D721Med (cell line): ENCODE measurements around the gene UBE2G1.

Source experiments
- DNase-seq: peaks from one replicate; pipeline ENCODE4 v3.0.0; 2011; ENCODE audit warnings: low spot score; ENCODE audit not compliant: insufficient read length
- FAIRE-seq: peaks from 2 replicates; lab custom pipeline; 2011; peaks lifted over from hg19 to GRCh38; lab: Jason Lieb, UNC
- CTCF ChIP-seq: IDR thresholded peaks from 2 replicates; pipeline ENCODE4 v1.5.1; 2012; ENCODE audit warnings: mild to moderate bottlenecking, control low read depth; ENCODE audit not compliant: insufficient read depth; ENCODE audit errors: missing control alignments

Gene UBE2G1

GRCh38 chr17:4332296-4332970 lies 34.0 kb downstream of the UBE2G1 start:
- DNase-seq (no peak), FAIRE-seq (no peak)

GRCh38 chr17:4331614-4332013 lies 34.9 kb downstream of the UBE2G1 start:
- DNase-seq (no peak), FAIRE-seq (no peak)
- TF ChIP-seq CTCF, result no peak

More at GRCh38 chr17:4332296-4332970, 34.0 kb downstream of the UBE2G1 start:
- no peak for TF ChIP-seq CTCF

GRCh38 chr17:4329838-4330237 lies 36.6 kb downstream of the UBE2G1 start:
- FAIRE-seq (no peak), DNase-seq (no peak)
- no peak for TF ChIP-seq CTCF

- FAIRE-seq (no peak), DNase-seq (no peak)
- TF ChIP-seq CTCF, result no peak
These were observed 38.9 kb downstream of the UBE2G1 start for GRCh38 chr17:4327606-4328005.

GRCh38 chr17:4326608-4327007 lies 39.9 kb downstream of the UBE2G1 start:
- DNase-seq (no peak), FAIRE-seq (no peak)
- TF ChIP-seq CTCF, result no peak

GRCh38 chr17:4326112-4326511 lies 40.4 kb downstream of the UBE2G1 start:
- DNase-seq (no peak), FAIRE-seq (no peak)
- no peak for TF ChIP-seq CTCF

- no peak for FAIRE-seq
- no peak for TF ChIP-seq CTCF
- DNase-seq, result no peak
These were observed 42.0 kb downstream of the UBE2G1 start for GRCh38 chr17:4324463-4324862.
